Measurements from ENCODE around the gene ALOX15. TPM values are rescaled to one million over a fixed set of nuclear protein-coding genes. Genes with fewer than 3 reads are reported as not detected.

Gene ALOX15
- total and polyA plus RNA-seq, 10 donors = 0.04 to 2.6 (median 0.70) TPM; not detected in 1

- TF ChIP-seq POLR2A (IDR thresholded peaks at IDR 0.05) (no peak), POLR2AphosphoS5 (IDR thresholded peaks at IDR 0.05) (no peak)
- TF ChIP-seq, protein P1, sequence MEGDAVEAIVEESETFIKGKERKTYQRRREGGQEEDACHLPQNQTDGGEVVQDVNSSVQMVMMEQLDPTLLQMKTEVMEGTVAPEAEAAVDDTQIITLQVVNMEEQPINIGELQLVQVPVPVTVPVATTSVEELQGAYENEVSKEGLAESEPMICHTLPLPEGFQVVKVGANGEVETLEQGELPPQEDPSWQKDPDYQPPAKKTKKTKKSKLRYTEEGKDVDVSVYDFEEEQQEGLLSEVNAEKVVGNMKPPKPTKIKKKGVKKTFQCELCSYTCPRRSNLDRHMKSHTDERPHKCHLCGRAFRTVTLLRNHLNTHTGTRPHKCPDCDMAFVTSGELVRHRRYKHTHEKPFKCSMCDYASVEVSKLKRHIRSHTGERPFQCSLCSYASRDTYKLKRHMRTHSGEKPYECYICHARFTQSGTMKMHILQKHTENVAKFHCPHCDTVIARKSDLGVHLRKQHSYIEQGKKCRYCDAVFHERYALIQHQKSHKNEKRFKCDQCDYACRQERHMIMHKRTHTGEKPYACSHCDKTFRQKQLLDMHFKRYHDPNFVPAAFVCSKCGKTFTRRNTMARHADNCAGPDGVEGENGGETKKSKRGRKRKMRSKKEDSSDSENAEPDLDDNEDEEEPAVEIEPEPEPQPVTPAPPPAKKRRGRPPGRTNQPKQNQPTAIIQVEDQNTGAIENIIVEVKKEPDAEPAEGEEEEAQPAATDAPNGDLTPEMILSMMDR (IDR thresholded peaks at IDR 0.05 in 8 of 11, conservative IDR thresholded peaks at IDR 0.05 in 3 of 11) = no peak
- Histone ChIP-seq H3K4me1 (no peaks in the 10 kb centered on the region), H3K27me3 (replicated peaks in 1 of 7) (peaks cover 0 to 20% (median 0%) of the 10 kb centered on the region in 7 donors), H3K4me3 (no peak overlapping the region), H3K9me3 (peaks cover 0 to 4% (median under 1%) of the 10 kb centered on the region in 8 donors), H3K27ac (no peak overlapping the region), H3K36me3 (no peaks in the 10 kb centered on the region)
- WGBS, 5 donors = 82 to 92% (median 88%) methylated on average over 9 of the region's 9 CpGs
- intact Hi-C loops (cut with DNase I; ENCODE audit: low total_unique reads) = no loop called here
- DNase-seq = no peak
These were observed 25.0 kb downstream of the ALOX15 start for GRCh38 chr17:4616476-4616875.

GRCh38 chr17:4610656-4611055, 30.8 kb downstream of the ALOX15 start:
- peaks cover 0 to 8% (median 0%) of the 10 kb centered on the region in 7 donors for H3K27me3 ChIP-seq (replicated peaks in 1 of 7)
- no peak overlapping the region for H3K4me3 ChIP-seq
- no peak for TF ChIP-seq POLR2A (IDR thresholded peaks at IDR 0.05)
- TF ChIP-seq, protein P1 (IDR thresholded peaks at IDR 0.05 in 8 of 11, conservative IDR thresholded peaks at IDR 0.05 in 3 of 11) = no peak
- no peak for TF ChIP-seq POLR2AphosphoS5 (IDR thresholded peaks at IDR 0.05)
- H3K36me3 ChIP-seq = no peaks in the 10 kb centered on the region
- 88 to 92% (median 90%) methylated on average over 6 of the region's 6 CpGs for WGBS, 5 donors
- intact Hi-C loops (cut with DNase I; ENCODE audit: low total_unique reads) = no loop called here
- H3K9me3 ChIP-seq = no peaks in the 10 kb centered on the region
- no peak overlapping the region for H3K27ac ChIP-seq
- DNase-seq = no peak
- H3K4me1 ChIP-seq = peaks cover 0 to 30% (median 13%) of the 10 kb centered on the region in 6 donors

GRCh38 chr17:4610162-4610561, 31.3 kb downstream of the ALOX15 start:
- no peak for DNase-seq

GRCh38 chr17:4609761-4610160, 31.7 kb downstream of the ALOX15 start:
- Histone ChIP-seq H3K9me3 (no peaks in the 10 kb centered on the region), H3K27me3 (replicated peaks in 1 of 7) (peaks cover 0 to 8% (median 0%) of the 10 kb centered on the region in 7 donors), H3K4me1 (peaks cover 0 to 36% (median 15%) of the 10 kb centered on the region in 6 donors), H3K36me3 (no peaks in the 10 kb centered on the region), H3K4me3 (no peak overlapping the region), H3K27ac (no peak overlapping the region)
- intact Hi-C loops (cut with DNase I; ENCODE audit: low total_unique reads) = no loop called here
- 91 to 96% (median 94%) methylated on average over 7 of the region's 7 CpGs for WGBS, 5 donors
- no peak for DNase-seq
- no peak for TF ChIP-seq POLR2AphosphoS5 (IDR thresholded peaks at IDR 0.05)
- TF ChIP-seq, protein P1 (IDR thresholded peaks at IDR 0.05 in 8 of 11, conservative IDR thresholded peaks at IDR 0.05 in 3 of 11) = no peak
- no peak for TF ChIP-seq POLR2A (IDR thresholded peaks at IDR 0.05)

More at GRCh38 chr17:4610162-4610561, 31.3 kb downstream of the ALOX15 start:
- Histone ChIP-seq H3K4me1 (peaks cover 0 to 35% (median 15%) of the 10 kb centered on the region in 6 donors), H3K27ac (no peak overlapping the region), H3K36me3 (no peaks in the 10 kb centered on the region), H3K4me3 (no peak overlapping the region), H3K27me3 (replicated peaks in 1 of 7) (peaks cover 0 to 8% (median 0%) of the 10 kb centered on the region in 7 donors), H3K9me3 (no peaks in the 10 kb centered on the region)
- intact Hi-C loops (cut with DNase I; ENCODE audit: low total_unique reads) = no loop called here
- 90 to 95% (median 94%) methylated on average over 5 of the region's 5 CpGs for WGBS, 5 donors
- TF ChIP-seq POLR2A (IDR thresholded peaks at IDR 0.05) (no peak), POLR2AphosphoS5 (IDR thresholded peaks at IDR 0.05) (no peak)
- TF ChIP-seq, protein P1 (IDR thresholded peaks at IDR 0.05 in 8 of 11, conservative IDR thresholded peaks at IDR 0.05 in 3 of 11) = no peak

All from spleen (tissue), 11 donors.